Keratinocyte (primary cell): ENCODE data around the gene C21orf58. TPM values are rescaled to one million over a fixed set of nuclear protein-coding genes. Genes with fewer than 3 reads are reported as not detected.

Experiments
- DNase-seq: peaks from one replicate; pipeline ENCODE4 v3.0.0-alpha.2; 2011; ENCODE audit warnings: low read depth, missing footprints, low spot score
- FAIRE-seq: peaks from 2 replicates; lab custom pipeline; 2011; peaks lifted over from hg19 to GRCh38; lab: Jason Lieb, UNC
- H2AFZ ChIP-seq: 2 replicates; pipeline ENCODE4 v1.6.0; 2012; ENCODE audit warnings: low read length, control low read depth, inconsistent platforms; ENCODE audit not compliant: control insufficient read depth
- H3K27ac ChIP-seq: 2 replicates; pipeline ENCODE4 v1.5.1; 2011; ENCODE audit warnings: low read length; ENCODE audit not compliant: control insufficient read depth, insufficient read depth
- H3K27me3 ChIP-seq: 3 replicates; pipeline ENCODE4 v1.6.0; 2011; ENCODE audit warnings: low read length; ENCODE audit not compliant: control insufficient read depth, insufficient read depth; ENCODE audit errors: extremely low read depth
- H3K36me3 ChIP-seq, 2 experiments: 2 replicates in 1 of 2; 3 replicates in 1 of 2; pipeline ENCODE4 v1.5.1; 2011; ENCODE audit warnings: low read length in 2 of 2, mild to moderate bottlenecking in 1 of 2; ENCODE audit not compliant: control insufficient read depth in 2 of 2, insufficient read depth in 2 of 2; ENCODE audit errors: extremely low read depth in 1 of 2
- H3K4me1 ChIP-seq: 3 replicates; pipeline ENCODE4 v1.5.1; 2011; ENCODE audit warnings: low read length; ENCODE audit not compliant: control insufficient read depth, insufficient read depth; ENCODE audit errors: extremely low read depth
- H3K4me2 ChIP-seq: 3 replicates; pipeline ENCODE4 v1.6.0; 2011; ENCODE audit warnings: low read depth, low read length; ENCODE audit not compliant: control insufficient read depth, insufficient read depth; ENCODE audit errors: extremely low read depth
- H3K4me3 ChIP-seq, 3 experiments: fragments of 200-600 bp in 1 of 3; sonication (generic) in 1 of 3; 2 replicates in 2 of 3; 3 replicates in 1 of 3; pipeline ENCODE4 v1.5.1; 2011 to 2016; ENCODE audit warnings: low read length in 3 of 3, mild to moderate bottlenecking in 3 of 3, control low read depth in 2 of 3, inconsistent platforms in 1 of 3, low read depth in 1 of 3, mixed read lengths in 1 of 3, mixed run types in 1 of 3, moderate library complexity in 1 of 3; ENCODE audit not compliant: control insufficient read depth in 2 of 3, insufficient read depth in 2 of 3; ENCODE audit errors: extremely low read depth in 1 of 3
- H3K79me2 ChIP-seq: 2 replicates; pipeline ENCODE4 v1.6.0; 2012; ENCODE audit warnings: low read length; ENCODE audit not compliant: control insufficient read depth, insufficient read depth
- H3K9ac ChIP-seq: 3 replicates; pipeline ENCODE4 v1.6.0; 2011; ENCODE audit warnings: low read length; ENCODE audit not compliant: control insufficient read depth, insufficient read depth; ENCODE audit errors: extremely low read depth
- H3K9me1 ChIP-seq: 3 replicates; pipeline ENCODE4 v1.6.0; 2011; ENCODE audit warnings: low read length; ENCODE audit not compliant: control insufficient read depth, insufficient read depth; ENCODE audit errors: extremely low read depth
- H3K9me3 ChIP-seq: 2 replicates; pipeline ENCODE4 v1.5.1; 2012; ENCODE audit warnings: low read depth, low read length; ENCODE audit not compliant: control insufficient read depth
- H4K20me1 ChIP-seq: 3 replicates; pipeline ENCODE4 v1.6.0; 2011; ENCODE audit warnings: low read length; ENCODE audit not compliant: control insufficient read depth, insufficient read depth; ENCODE audit errors: extremely low read depth
- CTCF ChIP-seq, 3 experiments: IDR thresholded peaks in 1 of 3; conservative IDR thresholded peaks in 1 of 3; optimal IDR thresholded peaks in 1 of 3; 2 replicates in 2 of 3; 3 replicates in 1 of 3; pipeline versions ENCODE3 to v1.5.1; 2011; ENCODE audit warnings: low read length in 3 of 3, mild to moderate bottlenecking in 3 of 3, moderate library complexity in 2 of 3, control low read depth in 1 of 3, inconsistent platforms in 1 of 3; ENCODE audit not compliant: insufficient read depth in 2 of 3; ENCODE audit errors: extremely low read depth in 1 of 3
- EZH2 ChIP-seq: IDR thresholded peaks from one replicate; pipeline ENCODE4 v1.6.1; 2012; ENCODE audit warnings: inconsistent platforms, mild to moderate bottlenecking, low read length, moderate library complexity
- dilution Hi-C: fragments of 300-500 bp; cut with MboI; formaldehyde crosslinking; loops from one replicate; pipeline ENCODE4 v1.7.0; 2020; ENCODE audit warnings: low sequenced_read_pairs; ENCODE audit not compliant: extremely low pct_ligation_motif_present
- polyA plus RNA-seq, 5 experiments: library from polyadenylated mRNA; depleted of rRNA in 3 of 5; stranded (reverse) in 3 of 5; stranded (forward) in 1 of 5; unstranded in 1 of 5; fragments of >200 nt; gene quantifications; 1 replicate in 1 of 5; 2 replicates in 3 of 5; 3 replicates in 1 of 5; pipeline versions ENCODE4 v1.2.1 to v1.2.3, GENCODE V29; 2011 to 2012; ENCODE audit warnings: missing spikeins in 2 of 5, low read depth in 1 of 5, low replicate concordance in 1 of 5

The C21orf58 gene
- polyA plus RNA-seq, 1 donor (not counting 4 experiments of a cell fraction or from before 2014, with no cell fraction given): 1.2 TPM

GRCh38 chr21:46254208-46254975 lies 69.3 kb downstream of the C21orf58 start:
- dilution Hi-C loops: no loop called here
- H3K36me3 ChIP-seq: peaks cover 44 to 55% of the 10 kb centered on the region in 2 experiments
- FAIRE-seq: no peak
- no peak overlapping the region for H2AFZ ChIP-seq
- H3K4me1 ChIP-seq: no peaks in the 10 kb centered on the region
- H3K9me1 ChIP-seq: no peaks in the 10 kb centered on the region
- no peak overlapping the region for H3K9ac ChIP-seq
- H4K20me1 ChIP-seq: no peaks in the 10 kb centered on the region
- H3K4me3 ChIP-seq: no peak overlapping the region
- H3K4me2 ChIP-seq: no peak overlapping the region
- no peak for DNase-seq
- no peak overlapping the region for H3K27ac ChIP-seq
- H3K27me3 ChIP-seq: no peaks in the 10 kb centered on the region
- TF ChIP-seq CTCF (optimal IDR thresholded peaks at IDR 0.05 in 1 of 3, IDR thresholded peaks at IDR 0.05 in 1 of 3, conservative IDR thresholded peaks at IDR 0.05 in 1 of 3; ENCODE audit: extremely low read depth in 1 of 3, insufficient read depth in 2 of 3, low read length in 3 of 3) (no peak), EZH2 (no peak)
- no peaks in the 10 kb centered on the region for H3K79me2 ChIP-seq
- no peaks in the 10 kb centered on the region for H3K9me3 ChIP-seq

- no peaks in the 10 kb centered on the region for H3K9me1 ChIP-seq
- no peak overlapping the region for H3K27ac ChIP-seq
- H3K79me2 ChIP-seq: no peaks in the 10 kb centered on the region
- no peaks in the 10 kb centered on the region for H3K9me3 ChIP-seq
- no peaks in the 10 kb centered on the region for H3K27me3 ChIP-seq
- no peak overlapping the region for H2AFZ ChIP-seq
- TF ChIP-seq EZH2: no peak
- no peak for TF ChIP-seq CTCF (optimal IDR thresholded peaks at IDR 0.05 in 1 of 3, IDR thresholded peaks at IDR 0.05 in 1 of 3, conservative IDR thresholded peaks at IDR 0.05 in 1 of 3; ENCODE audit: extremely low read depth in 1 of 3, insufficient read depth in 2 of 3, low read length in 3 of 3)
- H3K4me3 ChIP-seq: no peak overlapping the region
- H3K9ac ChIP-seq: no peak overlapping the region
- DNase-seq (no peak), FAIRE-seq (no peak)
- no peaks in the 10 kb centered on the region for H4K20me1 ChIP-seq
- peaks cover 42 to 55% of the 10 kb centered on the region in 2 experiments for H3K36me3 ChIP-seq
- no peak overlapping the region for H3K4me2 ChIP-seq
- dilution Hi-C loops: no loop called here
- no peaks in the 10 kb centered on the region for H3K4me1 ChIP-seq
Measured at GRCh38 chr21:46253610-46254124, 70.0 kb downstream of the C21orf58 start.
